ENCODE data around the gene NID2. TPM values are rescaled to one million over a fixed set of nuclear protein-coding genes. Genes with fewer than 3 reads are reported as not detected.

NID2 gene
- total RNA-seq: 10 to 100 TPM; 29.4 to 42.1 TPM
- long read RNA-seq, full-length matches to known transcripts: 2 of 21 reads
- long read RNA-seq, partial matches to known transcripts: 12 of 21 reads
- long read RNA-seq, other reads (novel, unspliced or antisense): 7 of 21 reads

- intact Hi-C loops (cut with DNase I): loop anchor here in 1 of 2 donors (5.0 kb wide), 1 partner anchor 71 kb away; no protein-coding TSS in a partner anchor
- ATAC-seq (peak; percentile 94 to 95), DNase-seq (peak; percentile 89)
These were observed at the start of gene NID2 for GRCh38 chr14:52068615-52069306. TSS of gene NID2 (minus strand) at chr14:52069059. CDS start at chr14:52068994, 65 bp downstream.

GRCh38 chr14:52117111-52117832 is 48.4 kb upstream of the NID2 start:
- DNase-seq (no peak), ATAC-seq (no peak)
- intact Hi-C loops (cut with DNase I): loop anchor here in 1 of 2 donors (5.0 kb wide), 1 partner anchor 35 kb away; no protein-coding TSS in a partner anchor

- intact Hi-C loops (cut with DNase I): loop anchor here in 1 of 2 donors (5.0 kb wide), 1 partner anchor 33 kb away; no protein-coding TSS in a partner anchor
- ATAC-seq (no peak), DNase-seq (no peak)
These were observed 46.4 kb upstream of the NID2 start for GRCh38 chr14:52115286-52115685.

GRCh38 chr14:52112336-52113018 is 43.6 kb upstream of the NID2 start:
- no peak for ATAC-seq
- no peak for DNase-seq
- intact Hi-C loops (cut with DNase I): no loop called here

- ATAC-seq (no peak), DNase-seq (no peak)
- intact Hi-C loops (cut with DNase I): no loop called here
These were observed 42.7 kb upstream of the NID2 start for GRCh38 chr14:52111583-52111982.

- intact Hi-C loops (cut with DNase I): no loop called here
- no peak for DNase-seq
- ATAC-seq: no peak
These were observed 41.7 kb upstream of the NID2 start for GRCh38 chr14:52110441-52111086.

GRCh38 chr14:52108823-52109222 is 40.0 kb upstream of the NID2 start:
- intact Hi-C loops (cut with DNase I): no loop called here
- DNase-seq: no peak
- no peak for ATAC-seq

GRCh38 chr14:52106840-52107239 is 38.0 kb upstream of the NID2 start:
- ATAC-seq: peak; percentile 36 to 47
- intact Hi-C loops (cut with DNase I): no loop called here

GRCh38 chr14:52103416-52103815 is 34.6 kb upstream of the NID2 start:
- ATAC-seq (no peak), DNase-seq (no peak)
- intact Hi-C loops (cut with DNase I): no loop called here

More at GRCh38 chr14:52106840-52107239, 38.0 kb upstream of the NID2 start:
- DNase-seq: no peak

GRCh38 chr14:52095794-52096193 is 26.9 kb upstream of the NID2 start:
- intact Hi-C loops (cut with DNase I): no loop called here

GRCh38 chr14:52095336-52095735 is 26.5 kb upstream of the NID2 start:
- DNase-seq (no peak), ATAC-seq (no peak)
- intact Hi-C loops (cut with DNase I): no loop called here

More at GRCh38 chr14:52095794-52096193, 26.9 kb upstream of the NID2 start:
- DNase-seq (no peak), ATAC-seq (no peak)

GRCh38 chr14:52094546-52095271 is 25.9 kb upstream of the NID2 start:
- intact Hi-C loops (cut with DNase I): no loop called here

GRCh38 chr14:52091928-52092327 is 23.1 kb upstream of the NID2 start:
- no peak for DNase-seq
- ATAC-seq: peak; percentile 37 to 71
- intact Hi-C loops (cut with DNase I): no loop called here

More at GRCh38 chr14:52094546-52095271, 25.9 kb upstream of the NID2 start:
- ATAC-seq (no peak), DNase-seq (no peak)

- ATAC-seq: no peak
- intact Hi-C loops (cut with DNase I): no loop called here
- no peak for DNase-seq
These were observed 22.1 kb upstream of the NID2 start for GRCh38 chr14:52090936-52091335.

- DNase-seq (no peak), ATAC-seq (no peak)
- intact Hi-C loops (cut with DNase I): no loop called here
These were observed 20.4 kb upstream of the NID2 start for GRCh38 chr14:52089218-52089617.

GRCh38 chr14:52086711-52087110 is 17.9 kb upstream of the NID2 start:
- no peak for DNase-seq
- ATAC-seq: no peak
- intact Hi-C loops (cut with DNase I): no loop called here

- intact Hi-C loops (cut with DNase I): loop anchor here in 1 of 2 donors (5.0 kb wide), 1 partner anchor 34 kb away; no protein-coding TSS in a partner anchor
- DNase-seq (no peak), ATAC-seq (no peak)
These were observed 14.0 kb upstream of the NID2 start for GRCh38 chr14:52082903-52083302.

GRCh38 chr14:52081964-52082363 is 13.1 kb upstream of the NID2 start:
- ATAC-seq: no peak
- intact Hi-C loops (cut with DNase I): loop anchor here in 1 of 2 donors (5.0 kb wide), 1 partner anchor 35 kb away; no protein-coding TSS in a partner anchor

More at GRCh38 chr14:52081964-52082363, 13.1 kb upstream of the NID2 start:
- DNase-seq: no peak

Measured in left cardiac atrium (tissue), 4 donors.